Hematopoietic multipotent progenitor cell treated with erythropoietin and hydrocortisone succinate and interleukin-3 and kit ligand, for 8 days (in vitro differentiated cells): ENCODE data around the gene MXRA7.
A peak's percentile ranks its signal among the peaks of the same experiment; 100 is the strongest.

Experiments used
- DNase-seq: peaks from one replicate; pipeline ENCODE4 v3.0.0-alpha.2; 2015

The MXRA7 gene

DNA sequence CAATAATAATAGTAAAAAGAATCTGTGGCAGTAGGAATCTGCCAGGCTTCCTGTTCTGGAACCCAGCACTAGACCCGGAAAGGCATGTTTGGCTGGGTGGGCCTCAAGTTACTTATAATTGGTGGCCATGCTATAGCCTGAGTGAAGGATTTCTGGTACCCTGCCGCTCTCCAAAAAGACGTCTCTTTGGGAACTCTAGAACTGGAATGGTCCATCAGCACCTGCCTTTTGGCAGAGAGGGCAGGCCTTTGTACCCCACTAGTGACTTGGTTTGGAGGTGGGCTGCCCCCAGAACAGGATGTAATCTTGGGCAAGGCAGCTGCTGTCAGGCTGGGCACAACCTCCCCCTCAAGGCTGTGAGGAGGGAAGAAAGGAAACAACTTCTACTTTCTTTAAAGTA lies 37.9 kb downstream of the MXRA7 start:
- no peak for DNase-seq

GRCh38 chr17:76672270-76672851 lies 38.4 kb downstream of the MXRA7 start:
- DNase-seq = peak; percentile 25

DNA sequence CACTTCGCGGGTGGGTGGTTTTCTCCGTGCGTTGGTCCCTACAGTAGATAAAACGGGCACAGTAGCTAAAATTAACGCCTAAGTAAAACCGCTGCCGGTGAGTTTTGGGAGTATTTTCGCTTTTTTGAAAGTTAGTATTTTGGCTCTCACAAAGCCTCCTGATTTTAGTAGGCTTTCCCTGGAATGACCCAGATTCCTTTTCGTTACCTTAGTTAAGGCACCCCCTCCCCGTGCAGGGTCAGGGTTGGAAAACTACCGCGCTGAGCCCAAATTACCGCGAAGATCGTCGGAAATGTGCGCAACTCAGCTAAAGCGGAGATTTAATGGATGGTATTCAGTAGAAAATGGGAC lies 38.9 kb downstream of the MXRA7 start:
- no peak for DNase-seq

DNA sequence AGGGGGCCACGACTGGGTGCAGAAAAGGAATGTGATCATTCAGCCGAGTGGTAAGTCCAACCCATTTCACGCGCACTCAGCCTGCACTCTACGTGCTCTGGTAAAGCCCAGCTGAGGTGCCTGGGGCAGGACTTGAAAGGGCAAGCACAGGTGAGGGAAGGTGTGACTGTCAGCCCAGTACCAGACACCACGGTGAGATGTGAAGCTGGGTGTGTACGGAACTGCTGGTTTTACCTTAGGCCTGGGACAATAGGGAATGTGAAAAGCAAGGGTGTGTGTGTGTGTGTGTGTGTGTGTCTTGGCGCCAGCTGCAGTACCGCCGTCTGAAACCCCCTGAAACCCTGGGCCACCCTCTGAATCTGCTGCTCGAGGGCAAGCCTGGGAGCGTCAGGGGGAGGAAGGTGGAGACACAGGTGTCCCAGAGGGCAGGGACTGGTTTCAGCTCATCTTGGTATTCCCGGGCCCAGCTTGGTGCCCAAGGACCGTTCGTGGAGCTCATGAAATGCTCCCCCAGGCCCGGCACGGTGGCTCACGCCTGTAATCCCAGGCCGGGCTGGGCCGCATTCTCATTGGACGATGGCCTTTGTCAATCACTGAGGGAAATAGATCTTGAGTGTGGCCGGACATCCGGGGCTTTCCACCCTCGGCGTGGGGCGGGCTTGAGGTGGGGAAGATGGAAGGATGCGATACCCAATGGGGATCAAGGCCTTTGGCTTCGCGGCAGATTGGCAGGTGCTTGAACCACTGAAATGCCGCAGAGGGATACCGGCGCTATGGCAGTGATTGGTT lies 39.4 kb downstream of the MXRA7 start:
- DNase-seq = peak; percentile 100

GRCh38 chr17:76670718-76671122 lies 40.0 kb downstream of the MXRA7 start:
- no peak for DNase-seq

- no peak for DNase-seq
Observed at GRCh38 chr17:76670020-76670717, 40.6 kb downstream of the MXRA7 start.

GRCh38 chr17:76667786-76668453 lies 42.8 kb downstream of the MXRA7 start:
- DNase-seq = no peak

DNA sequence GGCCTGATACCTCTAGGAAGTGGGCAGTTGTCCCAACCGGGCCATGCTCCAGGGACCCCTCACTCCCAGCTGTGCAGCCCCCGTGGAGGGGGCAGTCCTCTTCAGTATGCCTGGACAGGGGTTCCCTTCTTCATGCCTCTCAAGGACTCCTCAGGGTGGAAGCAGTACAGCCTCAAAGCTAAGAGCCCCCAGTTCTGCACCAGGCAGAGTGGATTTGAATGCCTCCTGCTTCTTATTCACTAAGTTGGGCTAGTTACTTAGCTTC lies 43.3 kb downstream of the MXRA7 start:
- DNase-seq = no peak

DNA sequence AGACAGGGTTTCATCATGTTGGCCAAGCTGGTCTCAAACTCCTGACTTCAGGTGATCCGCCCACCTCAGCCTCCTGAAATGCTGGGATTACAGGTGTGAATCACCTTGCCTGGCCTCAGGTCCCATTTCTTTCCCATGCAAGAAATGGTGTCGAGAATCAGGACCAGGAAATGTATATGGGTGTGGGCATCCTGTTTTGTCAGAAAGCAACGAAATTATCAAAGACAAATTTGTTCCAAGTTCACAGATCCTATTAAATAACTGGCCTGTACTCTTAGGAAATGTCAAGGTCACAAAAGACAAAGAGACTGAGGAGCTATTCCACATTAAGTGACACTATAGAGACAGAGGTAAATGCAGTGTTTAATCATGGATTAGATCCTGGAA lies 50.1 kb downstream of the MXRA7 start:
- DNase-seq = no peak

DNA sequence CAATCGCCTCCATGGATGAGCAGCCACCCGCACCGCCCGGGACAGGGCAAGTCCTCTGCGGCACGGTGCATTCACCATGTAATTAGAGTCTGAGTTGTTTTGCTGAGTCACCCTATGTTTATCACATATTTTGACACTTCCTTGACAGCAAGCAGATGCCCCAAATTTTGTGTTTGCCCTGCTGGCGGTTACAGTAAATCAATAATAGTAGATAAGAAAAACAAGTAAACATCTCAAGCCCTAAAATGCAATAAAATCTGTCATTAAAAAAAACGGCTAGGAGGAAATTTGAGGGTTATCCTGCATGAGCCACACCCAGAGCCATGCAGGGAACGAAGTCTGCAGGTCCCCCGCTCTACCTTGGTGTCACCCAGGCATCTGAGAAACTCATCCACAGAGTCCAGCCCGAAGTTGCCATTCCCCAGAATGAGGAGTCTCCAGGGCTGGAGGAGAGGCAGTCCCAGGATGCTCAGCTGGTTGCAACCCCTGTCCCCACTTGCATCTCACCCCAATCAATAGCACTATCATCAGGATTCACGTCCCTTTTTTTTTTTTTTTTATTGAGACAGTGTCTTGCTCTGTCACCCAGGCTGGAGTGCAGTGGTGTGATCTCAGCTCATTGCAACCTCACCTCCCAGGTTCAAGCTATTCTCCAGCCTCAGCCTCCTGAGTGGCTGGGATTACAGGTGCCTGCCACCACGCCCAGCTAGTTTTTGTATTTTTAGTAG lies 50.7 kb downstream of the MXRA7 start:
- DNase-seq = peak; percentile 73

DNA sequence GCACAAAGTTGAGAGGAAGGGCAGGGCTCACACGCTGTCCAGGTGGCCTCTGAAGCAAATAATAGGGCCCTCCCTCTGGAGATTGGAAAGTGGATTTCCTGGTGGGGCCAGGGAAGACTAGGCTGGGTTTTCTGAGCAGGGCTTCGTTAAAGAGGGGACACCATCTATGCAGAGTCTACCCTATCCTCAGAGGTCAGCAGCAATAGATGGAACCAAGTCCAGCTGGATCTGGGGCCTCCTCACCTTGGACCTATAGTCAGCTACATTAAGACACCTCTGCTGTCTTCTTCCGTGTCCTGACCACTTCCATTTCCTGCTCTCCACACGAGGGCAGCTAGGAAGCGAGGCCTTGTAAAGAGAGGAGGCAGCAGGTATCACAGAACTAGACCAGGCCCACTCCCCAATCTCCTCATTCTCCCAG lies 52.5 kb downstream of the MXRA7 start:
- no peak for DNase-seq

GRCh38 chr17:76657505-76658241 lies 53.1 kb downstream of the MXRA7 start:
- DNase-seq = no peak

GRCh38 chr17:76654408-76654807 lies 56.4 kb downstream of the MXRA7 start:
- DNase-seq = peak; percentile 73

- no peak for DNase-seq
Observed at GRCh38 chr17:76650504-76650903, 60.3 kb downstream of the MXRA7 start.

GRCh38 chr17:76646712-76647111 lies 64.1 kb downstream of the MXRA7 start:
- DNase-seq = no peak

DNA sequence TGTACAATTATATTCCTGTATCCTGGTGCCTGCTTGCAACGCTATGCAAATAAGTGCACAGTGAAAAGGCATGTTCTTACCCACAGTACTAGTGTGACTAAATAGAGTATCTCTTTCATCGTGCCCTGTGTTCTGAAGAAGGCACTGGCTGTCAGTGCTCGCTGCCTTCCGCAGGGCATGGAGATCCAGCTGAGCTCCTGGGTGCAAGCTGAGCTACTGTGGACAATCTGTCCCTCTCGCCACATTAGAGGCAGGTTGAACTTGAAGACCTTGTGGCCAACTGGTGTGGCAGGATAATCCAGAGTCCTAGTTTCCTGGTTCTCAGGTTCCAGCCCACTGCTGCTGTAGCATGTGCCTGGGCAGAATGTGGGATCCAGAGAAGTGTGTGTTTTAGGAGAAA lies 65.3 kb downstream of the MXRA7 start:
- DNase-seq = no peak

GRCh38 chr17:76644995-76645394 lies 65.8 kb downstream of the MXRA7 start:
- DNase-seq = no peak

DNA sequence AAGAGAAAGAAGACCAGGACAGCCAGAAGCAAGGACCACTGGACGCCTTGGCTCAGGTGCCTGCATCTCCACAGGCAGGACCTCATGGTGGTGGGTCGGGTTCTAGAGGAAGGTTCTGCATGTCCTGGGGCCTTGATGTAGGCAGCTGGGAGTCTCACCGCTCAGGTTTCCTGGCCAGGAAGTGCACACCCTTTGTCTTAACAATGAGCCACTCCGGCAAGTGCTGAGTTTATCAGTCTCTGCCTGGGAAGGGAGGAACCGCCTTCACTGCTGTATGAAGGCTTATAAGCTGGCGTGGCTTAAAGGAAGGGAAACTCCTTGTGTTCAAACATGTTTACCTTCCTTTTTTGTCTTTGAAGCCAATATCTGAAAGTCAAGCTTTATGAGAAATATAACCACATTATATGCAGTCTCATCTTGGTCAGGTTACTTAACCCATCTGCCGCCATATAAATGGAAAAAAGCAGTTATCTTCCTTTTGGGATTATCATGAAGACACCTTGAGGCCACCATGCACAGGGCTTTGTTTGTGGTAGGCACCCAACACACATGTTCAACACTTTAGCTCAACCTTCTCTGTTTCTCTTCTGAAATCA lies 67.1 kb downstream of the MXRA7 start, which contains the start of gene ST6GALNAC1:
ST6GALNAC1 (minus strand) TSS at position 205 of the 596 bp plus-strand sequence; CDS start at position 86, 119 bp downstream.
- DNase-seq = peak; percentile 92

- peak; percentile 36 for DNase-seq
Observed at GRCh38 chr17:76642994-76643393, 67.8 kb downstream of the MXRA7 start.

GRCh38 chr17:76642032-76642561 lies 68.7 kb downstream of the MXRA7 start:
- DNase-seq = no peak

DNA sequence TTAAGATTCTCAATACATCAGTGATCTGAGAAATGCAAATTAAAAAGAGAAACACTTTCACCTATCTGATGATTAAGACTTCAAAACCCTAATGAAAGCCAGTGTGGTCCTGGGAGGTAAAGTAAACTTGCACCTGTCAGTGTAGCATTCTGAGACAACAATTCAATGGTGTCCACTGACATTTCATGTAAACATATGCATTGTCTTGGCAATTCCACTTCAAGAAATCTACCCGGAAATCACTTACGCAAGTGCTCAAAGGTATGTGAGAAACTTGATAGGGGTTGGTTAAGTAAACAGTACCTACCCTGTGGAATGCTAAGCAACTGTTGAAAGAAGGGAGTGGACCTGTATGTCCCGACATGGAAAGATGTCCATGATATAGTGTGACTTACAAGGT lies 69.3 kb downstream of the MXRA7 start:
- peak; percentile 29 for DNase-seq
